Transverse colon (tissue), 3 donors: ENCODE data around the gene RAB28.

Experiments used
- POLR2A ChIP-seq: fragments of 450-650 bp; IDR thresholded peaks from one replicate; pipeline ENCODE4 v1.6.1; 2016; ENCODE audit warnings: antibody characterized with exemption, mild to moderate bottlenecking, moderate library complexity
- TF ChIP-seq, protein P1 (sequence below), 5 experiments: fragments of 200-600 bp in 3 of 5; fragments of 450-650 bp in 2 of 5; sonication (generic) in 3 of 5; IDR thresholded peaks; 1 replicate in 2 of 5; 2 replicates in 3 of 5; pipeline ENCODE4 v1.5.1; 2016 to 2017; ENCODE audit warnings: antibody characterized with exemption in 5 of 5, inconsistent platforms in 3 of 5, mild to moderate bottlenecking in 2 of 5, moderate library complexity in 1 of 5

DNA sequence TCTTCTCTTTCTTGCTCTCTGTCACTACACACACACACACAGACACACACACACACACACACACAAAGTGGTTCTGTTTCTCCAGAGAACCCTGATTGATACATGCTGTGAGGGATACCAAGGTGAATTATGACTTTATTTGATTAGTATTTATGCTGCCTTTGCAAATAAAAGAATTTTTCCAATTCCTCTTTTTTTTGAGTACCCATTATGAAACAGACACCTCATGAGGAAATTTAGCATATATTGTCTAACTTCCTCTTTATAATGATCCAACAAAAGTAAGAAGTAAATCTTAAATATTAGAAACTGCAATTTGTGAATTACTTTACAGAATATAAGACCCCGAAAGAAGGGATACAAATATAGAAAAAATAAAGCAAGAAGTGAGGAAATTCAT lies 14.3 kb upstream of the RAB28 start:
- no peak for TF ChIP-seq POLR2A
- TF ChIP-seq, protein P1, sequence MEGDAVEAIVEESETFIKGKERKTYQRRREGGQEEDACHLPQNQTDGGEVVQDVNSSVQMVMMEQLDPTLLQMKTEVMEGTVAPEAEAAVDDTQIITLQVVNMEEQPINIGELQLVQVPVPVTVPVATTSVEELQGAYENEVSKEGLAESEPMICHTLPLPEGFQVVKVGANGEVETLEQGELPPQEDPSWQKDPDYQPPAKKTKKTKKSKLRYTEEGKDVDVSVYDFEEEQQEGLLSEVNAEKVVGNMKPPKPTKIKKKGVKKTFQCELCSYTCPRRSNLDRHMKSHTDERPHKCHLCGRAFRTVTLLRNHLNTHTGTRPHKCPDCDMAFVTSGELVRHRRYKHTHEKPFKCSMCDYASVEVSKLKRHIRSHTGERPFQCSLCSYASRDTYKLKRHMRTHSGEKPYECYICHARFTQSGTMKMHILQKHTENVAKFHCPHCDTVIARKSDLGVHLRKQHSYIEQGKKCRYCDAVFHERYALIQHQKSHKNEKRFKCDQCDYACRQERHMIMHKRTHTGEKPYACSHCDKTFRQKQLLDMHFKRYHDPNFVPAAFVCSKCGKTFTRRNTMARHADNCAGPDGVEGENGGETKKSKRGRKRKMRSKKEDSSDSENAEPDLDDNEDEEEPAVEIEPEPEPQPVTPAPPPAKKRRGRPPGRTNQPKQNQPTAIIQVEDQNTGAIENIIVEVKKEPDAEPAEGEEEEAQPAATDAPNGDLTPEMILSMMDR (IDR thresholded peaks at IDR 0.05): no peak
